Skeletal muscle tissue (tissue), 4 donors: Measurements from ENCODE around the gene ANTXR2. TPM values are rescaled to one million over a fixed set of nuclear protein-coding genes. Genes with fewer than 3 reads are reported as not detected.

ENCODE experiments used
- H3K27ac ChIP-seq: one replicate; pipeline ENCODE4 v1.7.0; 2013; ENCODE audit warnings: mild to moderate bottlenecking, low read depth, low read length, inconsistent platforms
- H3K27me3 ChIP-seq, 3 donors: one replicate each; pipeline ENCODE4 v1.7.0; 2013; ENCODE audit warnings: low read length in 3 of 3; ENCODE audit not compliant: control insufficient read depth in 3 of 3, insufficient read depth in 3 of 3
- H3K36me3 ChIP-seq, 3 donors: one replicate each; pipeline ENCODE4 v1.7.0; 2013; ENCODE audit warnings: low read length in 3 of 3; ENCODE audit not compliant: control insufficient read depth in 3 of 3, insufficient read depth in 3 of 3
- H3K4me1 ChIP-seq, 3 donors: one replicate each; pipeline ENCODE4 v1.7.0; 2013; ENCODE audit warnings: low read length in 3 of 3, mild to moderate bottlenecking in 3 of 3; ENCODE audit not compliant: control insufficient read depth in 3 of 3, insufficient read depth in 3 of 3
- H3K4me3 ChIP-seq, 3 donors: one replicate each; pipeline ENCODE4 v1.7.0; 2013; ENCODE audit warnings: low read length in 3 of 3
- H3K9ac ChIP-seq, 3 donors: one replicate each; pipeline ENCODE4 v1.7.0; 2013; ENCODE audit warnings: low read length in 3 of 3, mild to moderate bottlenecking in 3 of 3, moderate library complexity in 2 of 3, low read depth in 1 of 3
- H3K9me3 ChIP-seq, 3 donors: one replicate each; pipeline ENCODE4 v1.7.0; 2013; ENCODE audit warnings: low read length in 3 of 3; ENCODE audit not compliant: control insufficient read depth in 3 of 3
- total RNA-seq: library from RNA; depleted of rRNA; stranded (reverse); fragments of >200 nt; gene quantifications from one replicate; pipeline ENCODE4 v1.2.3, GENCODE V29; 2014
- donor health status: Osteomylitis.

The ANTXR2 gene
- total RNA-seq, 1 donor from 2014 or later: 45.9 TPM

- H3K9ac ChIP-seq: no peak overlapping the region
- H3K9me3 ChIP-seq: no peaks in the 10 kb centered on the region
- H3K36me3 ChIP-seq: peaks cover 0 to 3% (median 0%) of the 10 kb centered on the region in 3 donors
- no peak overlapping the region for H3K27ac ChIP-seq
- no peaks in the 10 kb centered on the region for H3K27me3 ChIP-seq
- peaks cover 0 to 5% (median 0%) of the 10 kb centered on the region in 3 donors for H3K4me1 ChIP-seq
- H3K4me3 ChIP-seq: no peak overlapping the region
Measured at GRCh38 chr4:80014531-80014930, 58.5 kb downstream of the ANTXR2 start.

- peaks cover 0 to 2% (median 0%) of the 10 kb centered on the region in 3 donors for H3K4me1 ChIP-seq
- H3K9me3 ChIP-seq: no peaks in the 10 kb centered on the region
- H3K27me3 ChIP-seq: no peaks in the 10 kb centered on the region
- H3K27ac ChIP-seq: no peak overlapping the region
- peaks cover 0 to 3% (median 3%) of the 10 kb centered on the region in 3 donors for H3K36me3 ChIP-seq
- H3K4me3 ChIP-seq: no peak overlapping the region
- no peak overlapping the region for H3K9ac ChIP-seq
Measured at GRCh38 chr4:80012291-80012690, 60.7 kb downstream of the ANTXR2 start.

DNA sequence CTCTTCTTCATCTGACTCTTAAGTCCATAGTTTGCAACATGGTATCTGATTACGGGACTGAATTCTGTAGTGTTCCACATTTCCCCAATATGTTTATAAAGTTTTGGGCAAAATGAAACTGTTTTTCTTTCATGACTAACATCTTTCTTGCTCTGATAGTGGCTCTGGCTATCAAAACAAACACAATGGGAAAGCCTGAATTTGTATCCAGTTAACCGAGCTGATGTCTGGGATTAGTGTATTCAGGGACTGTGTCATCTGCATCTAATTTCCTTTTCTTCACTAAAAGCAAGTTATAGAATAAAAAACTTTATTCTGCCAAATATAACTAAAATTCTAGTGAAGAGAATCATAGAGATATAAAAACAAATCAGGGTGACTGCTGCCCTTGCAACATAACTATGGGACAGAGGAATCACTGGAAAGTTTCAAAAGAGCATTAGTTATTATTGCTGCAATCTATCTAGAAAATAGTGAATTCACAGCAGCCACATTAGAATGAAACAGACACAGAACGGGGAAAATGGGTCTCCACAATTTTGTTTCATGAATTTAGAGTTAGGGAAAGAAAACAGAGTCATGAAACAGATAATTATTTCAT is 61.3 kb downstream of the ANTXR2 start:
- no peak overlapping the region for H3K9ac ChIP-seq
- peaks cover 0 to 3% (median 3%) of the 10 kb centered on the region in 3 donors for H3K36me3 ChIP-seq
- H3K27ac ChIP-seq: no peak overlapping the region
- H3K27me3 ChIP-seq: no peaks in the 10 kb centered on the region
- H3K9me3 ChIP-seq: no peaks in the 10 kb centered on the region
- no peak overlapping the region for H3K4me3 ChIP-seq
- H3K4me1 ChIP-seq: no peaks in the 10 kb centered on the region

DNA sequence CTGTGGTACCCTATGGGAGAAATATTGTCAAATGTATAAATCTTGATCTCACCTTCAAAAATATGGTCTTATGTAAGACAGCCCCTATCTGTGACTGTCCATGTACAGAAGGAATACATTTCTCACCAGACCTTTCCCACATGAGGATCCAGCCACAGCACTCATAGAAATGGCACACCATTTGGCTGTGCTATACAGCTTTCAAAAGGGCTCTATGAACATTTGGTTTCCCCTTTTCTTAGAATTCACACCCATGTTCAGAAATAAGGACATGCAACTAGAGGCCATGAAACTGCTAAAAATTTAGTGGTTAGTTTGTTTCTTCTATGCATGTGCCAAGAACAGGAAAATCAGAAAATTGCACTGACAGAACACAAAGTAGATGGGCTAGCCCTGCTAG is 62.7 kb downstream of the ANTXR2 start:
- Histone ChIP-seq H3K27ac (no peak overlapping the region), H3K4me1 (no peaks in the 10 kb centered on the region)

DNA sequence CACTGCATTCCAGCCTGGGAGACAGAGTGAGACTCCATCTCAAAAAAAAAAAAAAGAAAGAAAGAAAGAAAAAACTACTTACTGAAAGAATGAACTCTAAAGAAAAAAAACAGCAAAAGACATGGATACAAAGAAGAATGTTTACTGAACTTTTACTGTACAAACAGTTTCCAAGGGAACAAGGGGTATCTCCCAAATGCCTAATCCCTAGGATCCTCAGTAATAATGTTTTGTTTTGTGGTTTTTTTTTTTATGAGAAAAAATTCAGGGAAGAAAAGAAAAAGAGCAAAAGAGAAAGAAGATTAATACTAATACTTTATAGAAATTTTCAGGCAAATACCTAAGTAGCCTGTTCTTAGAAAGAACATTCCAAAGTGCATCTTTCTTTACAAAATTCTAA is 63.2 kb downstream of the ANTXR2 start:
- no peaks in the 10 kb centered on the region for H3K9me3 ChIP-seq
- H3K27me3 ChIP-seq: no peaks in the 10 kb centered on the region
- H3K4me3 ChIP-seq: no peak overlapping the region
- H3K36me3 ChIP-seq: peaks cover 0 to 3% (median 3%) of the 10 kb centered on the region in 3 donors
- H3K9ac ChIP-seq: no peak overlapping the region
- no peaks in the 10 kb centered on the region for H3K4me1 ChIP-seq
- no peak overlapping the region for H3K27ac ChIP-seq

More for the DNA sequence above, 62.7 kb downstream of the ANTXR2 start:
- Histone ChIP-seq H3K4me3 (no peak overlapping the region), H3K36me3 (peaks cover 0 to 3% (median 3%) of the 10 kb centered on the region in 3 donors), H3K9me3 (no peaks in the 10 kb centered on the region), H3K27me3 (no peaks in the 10 kb centered on the region), H3K9ac (no peak overlapping the region)

DNA sequence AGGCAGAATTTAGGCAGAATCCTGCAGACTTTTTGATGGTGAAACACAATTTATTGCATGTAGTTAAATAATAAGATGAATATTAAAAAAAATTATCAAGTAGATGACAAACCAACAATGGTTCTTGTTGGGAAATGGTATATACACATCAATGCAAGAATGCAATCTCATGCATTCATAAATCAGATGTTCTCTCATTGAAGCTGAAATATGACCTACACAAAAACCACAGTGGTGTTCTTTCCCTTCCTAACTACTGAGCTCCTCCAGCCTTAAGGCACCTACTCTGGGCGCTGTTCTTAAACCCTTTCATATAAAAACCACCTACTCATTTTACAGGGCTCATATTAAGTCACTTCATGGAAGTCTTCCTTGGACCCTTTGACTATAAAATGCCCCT is 64.1 kb downstream of the ANTXR2 start:
- Histone ChIP-seq H3K9me3 (peaks cover 0 to 5% (median 0%) of the 10 kb centered on the region in 3 donors), H3K9ac (no peak overlapping the region), H3K4me3 (no peak overlapping the region), H3K4me1 (no peaks in the 10 kb centered on the region), H3K27me3 (no peaks in the 10 kb centered on the region), H3K36me3 (peaks cover 2 to 3% (median 3%) of the 10 kb centered on the region in 3 donors), H3K27ac (no peak overlapping the region)

- H3K36me3 ChIP-seq: peaks cover 2 to 3% (median 2%) of the 10 kb centered on the region in 3 donors
- peaks cover 0 to 5% (median 0%) of the 10 kb centered on the region in 3 donors for H3K9me3 ChIP-seq
- no peaks in the 10 kb centered on the region for H3K27me3 ChIP-seq
- no peak overlapping the region for H3K4me3 ChIP-seq
- no peak overlapping the region for H3K9ac ChIP-seq
- H3K4me1 ChIP-seq: no peaks in the 10 kb centered on the region
- no peak overlapping the region for H3K27ac ChIP-seq
Measured at GRCh38 chr4:80008351-80008750, 64.7 kb downstream of the ANTXR2 start.

DNA sequence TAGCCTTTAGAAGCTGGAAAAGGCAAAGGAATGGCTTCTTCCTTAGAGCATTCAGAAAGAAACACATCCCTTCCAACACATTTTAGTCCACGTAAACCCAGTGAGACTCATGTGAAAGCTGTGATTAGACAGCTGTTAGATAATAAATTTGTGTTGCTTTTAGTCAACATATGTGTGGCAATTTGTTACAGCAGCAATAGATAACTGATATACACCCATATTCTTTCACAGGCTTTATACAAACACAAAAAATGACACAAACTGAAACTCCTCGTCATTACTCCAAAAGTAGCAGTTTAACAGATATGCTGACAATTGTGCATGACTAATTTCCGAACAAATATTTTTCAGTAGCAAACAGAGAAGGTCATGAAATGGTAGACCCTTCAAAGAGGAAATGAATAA is 65.3 kb downstream of the ANTXR2 start:
- H3K36me3 ChIP-seq: peaks cover 0 to 3% (median 2%) of the 10 kb centered on the region in 3 donors
- no peak overlapping the region for H3K4me3 ChIP-seq
- H3K4me1 ChIP-seq: no peaks in the 10 kb centered on the region
- H3K9ac ChIP-seq: no peak overlapping the region
- H3K27ac ChIP-seq: no peak overlapping the region
- H3K27me3 ChIP-seq: no peaks in the 10 kb centered on the region
- peaks cover 0 to 5% (median 0%) of the 10 kb centered on the region in 3 donors for H3K9me3 ChIP-seq

DNA sequence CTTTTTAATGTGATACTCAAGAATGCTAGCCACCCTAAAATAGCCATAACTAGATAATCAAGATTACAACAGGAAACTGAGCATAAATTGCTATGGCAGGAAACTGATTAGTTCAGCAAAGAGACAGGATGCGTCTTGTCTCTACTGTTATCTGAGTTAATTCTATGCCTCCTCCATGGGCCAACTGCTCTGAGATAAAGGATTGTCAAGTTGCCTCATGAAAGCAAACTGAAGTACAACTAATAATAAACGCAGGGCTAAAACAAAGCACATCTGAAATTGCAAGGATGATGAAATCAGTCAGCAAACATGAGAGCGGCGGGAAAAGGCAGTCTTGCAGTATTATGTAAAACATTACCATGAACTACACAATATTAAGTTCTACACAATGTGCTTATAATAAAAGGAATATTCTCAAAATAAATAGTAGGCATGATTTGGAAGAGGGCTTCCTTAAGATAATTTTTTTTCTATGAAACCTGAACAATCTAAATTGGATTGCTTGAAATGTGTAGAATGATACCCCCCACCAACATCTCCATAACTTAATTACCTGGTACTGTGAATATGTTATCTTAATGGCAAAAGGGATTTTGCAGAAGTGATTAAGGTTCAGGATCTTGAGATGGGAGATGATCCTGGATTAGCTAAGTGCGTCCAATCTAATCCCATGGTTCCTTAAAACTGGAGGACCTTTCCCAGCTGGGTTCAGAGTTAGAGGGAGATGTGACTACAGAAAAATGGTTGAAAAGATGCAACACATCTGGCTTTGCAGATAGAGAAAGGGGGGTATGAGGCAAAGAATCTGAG is 65.9 kb downstream of the ANTXR2 start:
- H3K9me3 ChIP-seq: peaks cover 0 to 5% (median 0%) of the 10 kb centered on the region in 3 donors
- H3K36me3 ChIP-seq: peaks cover 0 to 3% (median 2%) of the 10 kb centered on the region in 3 donors
- H3K9ac ChIP-seq: no peak overlapping the region
- H3K4me1 ChIP-seq: no peaks in the 10 kb centered on the region
- H3K4me3 ChIP-seq: no peak overlapping the region
- no peaks in the 10 kb centered on the region for H3K27me3 ChIP-seq
- H3K27ac ChIP-seq: no peak overlapping the region

- H3K27ac ChIP-seq: no peak overlapping the region
- peaks cover 0 to 5% (median 0%) of the 10 kb centered on the region in 3 donors for H3K9me3 ChIP-seq
- H3K36me3 ChIP-seq: peaks cover 0 to 3% (median 2%) of the 10 kb centered on the region in 3 donors
- no peaks in the 10 kb centered on the region for H3K27me3 ChIP-seq
- no peak overlapping the region for H3K4me3 ChIP-seq
- no peaks in the 10 kb centered on the region for H3K4me1 ChIP-seq
- no peak overlapping the region for H3K9ac ChIP-seq
Measured at GRCh38 chr4:80005863-80006262, 67.2 kb downstream of the ANTXR2 start.
